Liver (tissue), 9 donors: ENCODE data around the gene GAS7. TPM values are rescaled to one million over a fixed set of nuclear protein-coding genes. Genes with fewer than 3 reads are reported as not detected.

Source experiments
- DNase-seq: peaks from one replicate; pipeline ENCODE4 v3.0.0-alpha.2; 2017; ENCODE audit warnings: low spot score
- H3K27ac ChIP-seq, 2 donors: one replicate each; pipeline ENCODE4 v1.7.0; 2013; ENCODE audit warnings: inconsistent platforms in 2 of 2, low read length in 2 of 2, control low read depth in 1 of 2, low read depth in 1 of 2, mild to moderate bottlenecking in 1 of 2
- H3K27me3 ChIP-seq, 4 donors: one replicate each; pipeline versions ENCODE4 v1.6.1 to v1.7.0; 2013; ENCODE audit warnings: low read length in 3 of 4, inconsistent platforms in 1 of 4, mild to moderate bottlenecking in 1 of 4, moderate library complexity in 1 of 4; ENCODE audit not compliant: control insufficient read depth in 4 of 4, insufficient read depth in 4 of 4
- H3K36me3 ChIP-seq, 4 donors: one replicate each; pipeline versions ENCODE4 v1.6.1 to v1.7.0; 2013; ENCODE audit warnings: low read length in 3 of 4, mild to moderate bottlenecking in 3 of 4, low read depth in 1 of 4, moderate library complexity in 1 of 4; ENCODE audit not compliant: control insufficient read depth in 4 of 4, insufficient read depth in 3 of 4
- H3K4me1 ChIP-seq, 4 donors: one replicate each; pipeline versions ENCODE4 v1.6.1 to v1.7.0; 2013; ENCODE audit warnings: low read length in 3 of 4, mild to moderate bottlenecking in 3 of 4, moderate library complexity in 1 of 4; ENCODE audit not compliant: control insufficient read depth in 4 of 4, insufficient read depth in 4 of 4
- H3K4me3 ChIP-seq, 3 donors: one replicate each; pipeline versions ENCODE4 v1.6.1 to v1.7.0; 2013; ENCODE audit warnings: low read length in 3 of 3, control low read depth in 1 of 3, low read depth in 1 of 3, mild to moderate bottlenecking in 1 of 3
- H3K9ac ChIP-seq, 2 donors: one replicate each; pipeline ENCODE4 v1.7.0; 2013; ENCODE audit warnings: low read length in 2 of 2, mild to moderate bottlenecking in 2 of 2, moderate library complexity in 2 of 2, control low read depth in 1 of 2, low read depth in 1 of 2
- H3K9me3 ChIP-seq, 4 donors: one replicate each; pipeline versions ENCODE4 v1.6.1 to v1.7.0; 2013; ENCODE audit warnings: low read length in 3 of 4; ENCODE audit not compliant: control insufficient read depth in 4 of 4
- EGR1 ChIP-seq, 2 donors: IDR thresholded peaks; 2 replicates each; pipeline ENCODE4 v1.6.1; 2016 to 2018; ENCODE audit warnings: antibody characterized with exemption in 2 of 2, low read depth in 2 of 2
- FOXA1 ChIP-seq: IDR thresholded peaks from 2 replicates; pipeline ENCODE4 v1.6.1; 2016; ENCODE audit warnings: antibody characterized with exemption
- FOXA2 ChIP-seq: IDR thresholded peaks from 2 replicates; pipeline ENCODE4 v1.6.1; 2016; ENCODE audit warnings: antibody characterized with exemption
- GABPA ChIP-seq, 2 donors: IDR thresholded peaks in 1 of 2; conservative IDR thresholded peaks in 1 of 2; 2 replicates each; pipeline ENCODE4 v1.6.1; 2016; ENCODE audit warnings: antibody characterized with exemption in 2 of 2, mild to moderate bottlenecking in 1 of 2, moderate library complexity in 1 of 2
- HNF4A ChIP-seq, 2 donors: conservative IDR thresholded peaks; 2 replicates each; pipeline ENCODE4 v1.6.1; 2016; ENCODE audit warnings: antibody characterized with exemption in 2 of 2, mild to moderate bottlenecking in 2 of 2
- JUND ChIP-seq, 2 donors: IDR thresholded peaks; 2 replicates each; pipeline ENCODE4 v1.6.1; 2016; ENCODE audit warnings: antibody characterized with exemption in 2 of 2
- NR2F2 ChIP-seq: IDR thresholded peaks from 2 replicates; pipeline ENCODE4 v1.6.1; 2016; ENCODE audit warnings: antibody characterized with exemption
- RAD21 ChIP-seq, 2 donors: IDR thresholded peaks; 2 replicates each; pipeline ENCODE4 v1.6.1; 2016; ENCODE audit warnings: antibody characterized with exemption in 2 of 2, mild to moderate bottlenecking in 2 of 2
- RXRA ChIP-seq, 2 donors: IDR thresholded peaks; 2 replicates each; pipeline ENCODE4 v1.6.1; 2017 to 2018; ENCODE audit warnings: antibody characterized with exemption in 2 of 2, mild to moderate bottlenecking in 1 of 2
- SP1 ChIP-seq: IDR thresholded peaks from 2 replicates; pipeline ENCODE4 v1.6.1; 2018; ENCODE audit warnings: antibody characterized with exemption, mild to moderate bottlenecking
- TAF1 ChIP-seq: conservative IDR thresholded peaks from 2 replicates; pipeline ENCODE4 v1.6.1; 2016; ENCODE audit warnings: antibody characterized with exemption, mild to moderate bottlenecking
- YY1 ChIP-seq: IDR thresholded peaks from 2 replicates; pipeline ENCODE4 v1.6.1; 2016; ENCODE audit warnings: antibody characterized with exemption, mild to moderate bottlenecking
- WGBS: extraction: QIAGEN DNeasy Blood & Tissue Kit; methylation state at CpG from one replicate; pipeline ENCODE4 v1.1.7; 2013; 5-methylcytosine and 5-hydroxymethylcytosine counted together
- polyA plus RNA-seq, 2 donors: library from polyadenylated mRNA; stranded (reverse) in 1 of 2; unstranded in 1 of 2; fragments of 200-250 nt in 1 of 2; fragments of >200 nt in 1 of 2; fragmentation: Nextera tagmentation in 1 of 2; extraction: Ambion mirVana in 1 of 2; gene quantifications; one replicate each; pipeline versions ENCODE4 v1.2.1 to v1.2.3, GENCODE V29; 2013 to 2015
- total RNA-seq, 2 donors: library from RNA; depleted of rRNA; stranded (reverse); fragments of >200 nt; gene quantifications; one replicate each; pipeline ENCODE4 v1.2.3, GENCODE V29; 2014
- TF ChIP-seq, protein P1 (sequence below): IDR thresholded peaks from 2 replicates; pipeline ENCODE4 v1.6.1; 2016; ENCODE audit warnings: antibody characterized with exemption
- TF ChIP-seq, protein P2 (sequence below): fragments of 150-350 bp; IDR thresholded peaks from 2 replicates; pipeline ENCODE4 v1.5.1; 2017; ENCODE audit warnings: improper control_type of control experiment, low read depth, low read length; ENCODE audit not compliant: missing input control
- TF ChIP-seq, protein P3 (sequence below): IDR thresholded peaks from 2 replicates; pipeline ENCODE4 v1.6.1; 2016; ENCODE audit warnings: antibody characterized with exemption
- TF ChIP-seq, protein P4 (sequence below): IDR thresholded peaks from 2 replicates; pipeline ENCODE4 v1.6.1; 2016; ENCODE audit warnings: antibody characterized with exemption
- TF ChIP-seq, protein P5 (sequence below): IDR thresholded peaks from 2 replicates; pipeline ENCODE4 v1.6.1; 2016; ENCODE audit warnings: antibody characterized with exemption, mild to moderate bottlenecking
- donor health status: healthy.
- donor health status: healthy.
- donor health status: healthy.
- donor health status: healthy.
- donor health status: healthy.

The GAS7 gene
- total and polyA plus RNA-seq, 4 donors = 0.79 to 6.1 (median 2.5) TPM

DNA sequence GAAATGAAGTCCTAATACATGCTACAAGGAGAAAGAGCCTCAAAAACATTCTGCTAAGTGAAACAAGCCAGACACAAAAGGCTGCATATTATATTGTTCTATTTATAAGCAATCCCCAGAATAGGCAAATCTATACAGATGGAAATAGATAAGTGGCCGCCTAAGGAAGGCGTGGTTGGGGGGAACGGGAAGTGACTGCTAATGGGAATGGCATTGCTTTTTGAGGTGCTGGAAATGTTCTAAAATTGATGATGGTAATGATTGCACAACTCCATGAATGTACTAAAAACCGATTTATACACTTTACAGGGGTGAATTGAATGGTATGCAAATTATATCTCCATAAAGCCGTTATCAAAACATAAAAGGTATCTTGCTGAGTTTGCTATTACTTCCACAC, 67.7 kb downstream of the GAS7 start:
- Histone ChIP-seq H3K36me3 (no peaks in the 10 kb centered on the region), H3K9me3 (no peaks in the 10 kb centered on the region), H3K27me3 (peaks cover 0 to 4% (median 0%) of the 10 kb centered on the region in 4 donors), H3K4me1 (peaks cover 0 to 2% (median 0%) of the 10 kb centered on the region in 4 donors), H3K4me3 (no peak overlapping the region), H3K27ac (no peak overlapping the region), H3K9ac (no peak overlapping the region)
- WGBS = 73% methylated on average over 5 of the region's 5 CpGs
- TF ChIP-seq, protein P1, sequence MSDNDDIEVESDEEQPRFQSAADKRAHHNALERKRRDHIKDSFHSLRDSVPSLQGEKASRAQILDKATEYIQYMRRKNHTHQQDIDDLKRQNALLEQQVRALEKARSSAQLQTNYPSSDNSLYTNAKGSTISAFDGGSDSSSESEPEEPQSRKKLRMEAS = no peak
- TF ChIP-seq RXRA (IDR thresholded peaks at IDR 0.05) = no peak
- TF ChIP-seq NR2F2 = no peak
- TF ChIP-seq EGR1 (IDR thresholded peaks at IDR 0.05; ENCODE audit: low read depth in 2 of 2) = no peak
- TF ChIP-seq, protein P2, sequence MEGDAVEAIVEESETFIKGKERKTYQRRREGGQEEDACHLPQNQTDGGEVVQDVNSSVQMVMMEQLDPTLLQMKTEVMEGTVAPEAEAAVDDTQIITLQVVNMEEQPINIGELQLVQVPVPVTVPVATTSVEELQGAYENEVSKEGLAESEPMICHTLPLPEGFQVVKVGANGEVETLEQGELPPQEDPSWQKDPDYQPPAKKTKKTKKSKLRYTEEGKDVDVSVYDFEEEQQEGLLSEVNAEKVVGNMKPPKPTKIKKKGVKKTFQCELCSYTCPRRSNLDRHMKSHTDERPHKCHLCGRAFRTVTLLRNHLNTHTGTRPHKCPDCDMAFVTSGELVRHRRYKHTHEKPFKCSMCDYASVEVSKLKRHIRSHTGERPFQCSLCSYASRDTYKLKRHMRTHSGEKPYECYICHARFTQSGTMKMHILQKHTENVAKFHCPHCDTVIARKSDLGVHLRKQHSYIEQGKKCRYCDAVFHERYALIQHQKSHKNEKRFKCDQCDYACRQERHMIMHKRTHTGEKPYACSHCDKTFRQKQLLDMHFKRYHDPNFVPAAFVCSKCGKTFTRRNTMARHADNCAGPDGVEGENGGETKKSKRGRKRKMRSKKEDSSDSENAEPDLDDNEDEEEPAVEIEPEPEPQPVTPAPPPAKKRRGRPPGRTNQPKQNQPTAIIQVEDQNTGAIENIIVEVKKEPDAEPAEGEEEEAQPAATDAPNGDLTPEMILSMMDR = no peak
- TF ChIP-seq YY1 = no peak
- TF ChIP-seq, protein P3, sequence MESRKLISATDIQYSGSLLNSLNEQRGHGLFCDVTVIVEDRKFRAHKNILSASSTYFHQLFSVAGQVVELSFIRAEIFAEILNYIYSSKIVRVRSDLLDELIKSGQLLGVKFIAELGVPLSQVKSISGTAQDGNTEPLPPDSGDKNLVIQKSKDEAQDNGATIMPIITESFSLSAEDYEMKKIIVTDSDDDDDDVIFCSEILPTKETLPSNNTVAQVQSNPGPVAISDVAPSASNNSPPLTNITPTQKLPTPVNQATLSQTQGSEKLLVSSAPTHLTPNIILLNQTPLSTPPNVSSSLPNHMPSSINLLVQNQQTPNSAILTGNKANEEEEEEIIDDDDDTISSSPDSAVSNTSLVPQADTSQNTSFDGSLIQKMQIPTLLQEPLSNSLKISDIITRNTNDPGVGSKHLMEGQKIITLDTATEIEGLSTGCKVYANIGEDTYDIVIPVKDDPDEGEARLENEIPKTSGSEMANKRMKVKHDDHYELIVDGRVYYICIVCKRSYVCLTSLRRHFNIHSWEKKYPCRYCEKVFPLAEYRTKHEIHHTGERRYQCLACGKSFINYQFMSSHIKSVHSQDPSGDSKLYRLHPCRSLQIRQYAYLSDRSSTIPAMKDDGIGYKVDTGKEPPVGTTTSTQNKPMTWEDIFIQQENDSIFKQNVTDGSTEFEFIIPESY = no peak
- no peak for TF ChIP-seq HNF4A (conservative IDR thresholded peaks at IDR 0.05)
- no peak for TF ChIP-seq JUND (IDR thresholded peaks at IDR 0.05)
- no peak for TF ChIP-seq RAD21 (IDR thresholded peaks at IDR 0.05)
- TF ChIP-seq, protein P4, sequence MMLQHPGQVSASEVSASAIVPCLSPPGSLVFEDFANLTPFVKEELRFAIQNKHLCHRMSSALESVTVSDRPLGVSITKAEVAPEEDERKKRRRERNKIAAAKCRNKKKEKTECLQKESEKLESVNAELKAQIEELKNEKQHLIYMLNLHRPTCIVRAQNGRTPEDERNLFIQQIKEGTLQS = no peak
- TF ChIP-seq GABPA (IDR thresholded peaks at IDR 0.05 in 1 of 2, conservative IDR thresholded peaks at IDR 0.05 in 1 of 2) = no peak
- TF ChIP-seq, protein P5, sequence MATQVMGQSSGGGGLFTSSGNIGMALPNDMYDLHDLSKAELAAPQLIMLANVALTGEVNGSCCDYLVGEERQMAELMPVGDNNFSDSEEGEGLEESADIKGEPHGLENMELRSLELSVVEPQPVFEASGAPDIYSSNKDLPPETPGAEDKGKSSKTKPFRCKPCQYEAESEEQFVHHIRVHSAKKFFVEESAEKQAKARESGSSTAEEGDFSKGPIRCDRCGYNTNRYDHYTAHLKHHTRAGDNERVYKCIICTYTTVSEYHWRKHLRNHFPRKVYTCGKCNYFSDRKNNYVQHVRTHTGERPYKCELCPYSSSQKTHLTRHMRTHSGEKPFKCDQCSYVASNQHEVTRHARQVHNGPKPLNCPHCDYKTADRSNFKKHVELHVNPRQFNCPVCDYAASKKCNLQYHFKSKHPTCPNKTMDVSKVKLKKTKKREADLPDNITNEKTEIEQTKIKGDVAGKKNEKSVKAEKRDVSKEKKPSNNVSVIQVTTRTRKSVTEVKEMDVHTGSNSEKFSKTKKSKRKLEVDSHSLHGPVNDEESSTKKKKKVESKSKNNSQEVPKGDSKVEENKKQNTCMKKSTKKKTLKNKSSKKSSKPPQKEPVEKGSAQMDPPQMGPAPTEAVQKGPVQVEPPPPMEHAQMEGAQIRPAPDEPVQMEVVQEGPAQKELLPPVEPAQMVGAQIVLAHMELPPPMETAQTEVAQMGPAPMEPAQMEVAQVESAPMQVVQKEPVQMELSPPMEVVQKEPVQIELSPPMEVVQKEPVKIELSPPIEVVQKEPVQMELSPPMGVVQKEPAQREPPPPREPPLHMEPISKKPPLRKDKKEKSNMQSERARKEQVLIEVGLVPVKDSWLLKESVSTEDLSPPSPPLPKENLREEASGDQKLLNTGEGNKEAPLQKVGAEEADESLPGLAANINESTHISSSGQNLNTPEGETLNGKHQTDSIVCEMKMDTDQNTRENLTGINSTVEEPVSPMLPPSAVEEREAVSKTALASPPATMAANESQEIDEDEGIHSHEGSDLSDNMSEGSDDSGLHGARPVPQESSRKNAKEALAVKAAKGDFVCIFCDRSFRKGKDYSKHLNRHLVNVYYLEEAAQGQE = no peak
- no peak for TF ChIP-seq FOXA2
- no peak for TF ChIP-seq FOXA1
- no peak for TF ChIP-seq TAF1
- DNase-seq = no peak

DNA sequence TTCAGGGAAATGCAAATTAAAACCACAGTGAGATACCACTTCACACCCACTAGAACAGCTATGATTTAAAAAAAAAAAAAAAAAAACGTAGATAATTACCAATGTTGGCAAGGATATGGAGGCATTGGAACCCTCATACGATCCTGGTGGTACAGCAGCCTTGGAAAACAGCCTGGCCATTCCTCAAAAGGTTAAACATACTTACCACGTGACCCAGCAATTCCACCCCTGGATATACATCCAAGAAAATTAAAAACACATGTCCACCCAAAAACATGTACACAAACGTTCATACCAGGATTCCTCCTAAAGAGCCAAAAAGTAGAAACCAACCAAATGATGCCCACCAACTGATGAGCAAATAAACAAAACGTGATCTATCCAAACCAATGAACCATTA, 68.1 kb downstream of the GAS7 start:
- Histone ChIP-seq H3K36me3 (no peaks in the 10 kb centered on the region), H3K9me3 (no peaks in the 10 kb centered on the region), H3K27ac (no peak overlapping the region), H3K27me3 (peaks cover 0 to 4% (median 0%) of the 10 kb centered on the region in 4 donors), H3K4me3 (no peak overlapping the region), H3K9ac (no peak overlapping the region), H3K4me1 (peaks cover 0 to 2% (median 0%) of the 10 kb centered on the region in 4 donors)
- TF ChIP-seq RXRA (IDR thresholded peaks at IDR 0.05) (no peak), SP1 (no peak), YY1 (no peak)
- TF ChIP-seq, protein P4 = no peak
- WGBS = 60% methylated on average over 5 of the region's 5 CpGs
- no peak for DNase-seq
